Endothelial cell of umbilical vein (primary cell): ENCODE data around the gene RAB11FIP3. TPM values are rescaled to one million over a fixed set of nuclear protein-coding genes. Genes with fewer than 3 reads are reported as not detected.

Experiments
- BruUV-seq: library from RNA; stranded (reverse); fragments of 400-500 nt; replicated peaks from 2 replicates; lab custom pipeline; 2021; lab: Mats Ljungman, UMichigan
- CTCF ChIA-PET: fragments of 300-600, 350-600 bp; sonication (Branson Sonifier 250); formaldehyde crosslinking; loops from one replicate; lab custom pipeline; 2021; ENCODE audit warnings: antibody characterized with exemption, inconsistent platforms; lab: Charles Lee
- POLR2A ChIA-PET: fragments of 300-600, 350-600 bp; sonication (Branson Sonifier 250); formaldehyde crosslinking; loops from one replicate; lab custom pipeline; 2021; ENCODE audit warnings: antibody characterized with exemption, inconsistent platforms; lab: Charles Lee
- DNase-seq: peaks from one replicate; pipeline ENCODE4 v3.0.0-alpha.2; 2011; ENCODE audit warnings: low read depth, low spot score
- FAIRE-seq: peaks from 2 replicates; lab custom pipeline; 2011; peaks lifted over from hg19 to GRCh38; lab: Jason Lieb, UNC
- H2AFZ ChIP-seq: 2 replicates; pipeline ENCODE4 v1.6.0; 2012; ENCODE audit warnings: low read depth, low read length, control low read depth, inconsistent platforms
- H3K27ac ChIP-seq: 2 replicates; pipeline ENCODE4 v1.5.1; 2011; ENCODE audit warnings: low read depth, mild to moderate bottlenecking, control low read depth, low read length, moderate library complexity; ENCODE audit not compliant: insufficient read depth
- H3K27me3 ChIP-seq, 2 experiments: 2 replicates each; pipeline versions ENCODE4 v1.6.0 to v1.6.1; 2011; ENCODE audit warnings: low read length in 2 of 2, mixed read lengths in 1 of 2; ENCODE audit not compliant: control insufficient read depth in 2 of 2, insufficient read depth in 2 of 2
- H3K36me3 ChIP-seq, 2 experiments: 2 replicates in 1 of 2; 3 replicates in 1 of 2; pipeline ENCODE4 v1.5.1; 2011; ENCODE audit warnings: low read length in 2 of 2, mild to moderate bottlenecking in 1 of 2, moderate library complexity in 1 of 2; ENCODE audit not compliant: control insufficient read depth in 2 of 2, insufficient read depth in 2 of 2; ENCODE audit errors: extremely low read depth in 1 of 2
- H3K4me1 ChIP-seq: 3 replicates; pipeline ENCODE4 v1.5.1; 2011; ENCODE audit warnings: mild to moderate bottlenecking, low read length; ENCODE audit not compliant: control insufficient read depth, insufficient read depth; ENCODE audit errors: extremely low read depth
- H3K4me2 ChIP-seq: 2 replicates; pipeline ENCODE4 v1.6.1; 2011; ENCODE audit warnings: low read length, control low read depth, mixed read lengths; ENCODE audit not compliant: insufficient read depth
- H3K4me3 ChIP-seq, 3 experiments: fragments of 200-600 bp in 1 of 3; sonication (generic), shearing (Covaris generic) in 1 of 3; replicated peaks in 1 of 3; 2 replicates each; pipeline ENCODE4 v1.5.1; 2011 to 2016; ENCODE audit warnings: control low read depth in 3 of 3, low read length in 3 of 3, mild to moderate bottlenecking in 2 of 3, inconsistent platforms in 1 of 3, low read depth in 1 of 3, moderate library complexity in 1 of 3; ENCODE audit not compliant: insufficient read depth in 1 of 3
- H3K79me2 ChIP-seq: 2 replicates; pipeline ENCODE4 v1.6.0; 2012; ENCODE audit warnings: low read length, inconsistent platforms; ENCODE audit not compliant: control insufficient read depth, insufficient read depth
- H3K9ac ChIP-seq: replicated peaks from 2 replicates; pipeline ENCODE3; 2011; ENCODE audit warnings: low read length, control low read depth; ENCODE audit not compliant: insufficient read depth; ENCODE audit errors: extremely low read depth
- H3K9me1 ChIP-seq: replicated peaks from 3 replicates; pipeline ENCODE4 v1.6.0; 2011; ENCODE audit warnings: mild to moderate bottlenecking, low read length; ENCODE audit not compliant: control insufficient read depth, insufficient read depth; ENCODE audit errors: extremely low read depth
- H3K9me3 ChIP-seq: replicated peaks from 2 replicates; pipeline ENCODE4 v1.5.1; 2012; ENCODE audit warnings: low read length, inconsistent platforms; ENCODE audit not compliant: control insufficient read depth, insufficient read depth
- H4K20me1 ChIP-seq: replicated peaks from 2 replicates; pipeline ENCODE3; 2011; ENCODE audit warnings: mild to moderate bottlenecking, low read length; ENCODE audit not compliant: control insufficient read depth, insufficient read depth; ENCODE audit errors: extremely low read depth
- EZH2 ChIP-seq: IDR thresholded peaks from 2 replicates; pipeline ENCODE4 v1.6.1; 2012; ENCODE audit warnings: borderline replicate concordance, low read depth, mild to moderate bottlenecking, moderate library complexity, low read length, inconsistent platforms; ENCODE audit not compliant: severe bottlenecking
- FOS ChIP-seq: IDR thresholded peaks from 2 replicates; pipeline ENCODE4 v1.6.1; 2011; ENCODE audit warnings: mild to moderate bottlenecking, low read length, moderate library complexity, borderline replicate concordance; ENCODE audit not compliant: insufficient read depth
- GATA2 ChIP-seq: IDR thresholded peaks from 2 replicates; pipeline ENCODE4 v1.7.0; 2011; ENCODE audit warnings: low read depth, mild to moderate bottlenecking, moderate library complexity, mixed read lengths, low read length; ENCODE audit not compliant: insufficient read length, insufficient read depth
- JUN ChIP-seq: IDR thresholded peaks from 2 replicates; pipeline ENCODE4 v1.6.1; 2011; ENCODE audit warnings: borderline replicate concordance, low read depth; ENCODE audit not compliant: insufficient read length, insufficient read depth
- MYC ChIP-seq: IDR thresholded peaks from one replicate; pipeline ENCODE4 v1.6.1; 2011; ENCODE audit warnings: mild to moderate bottlenecking, low read depth, low read length
- POLR2A ChIP-seq: IDR thresholded peaks from 2 replicates; pipeline ENCODE4 v1.6.1; 2012; ENCODE audit warnings: low read depth, mild to moderate bottlenecking, control low read depth, low read length
- POLR2AphosphoS5 ChIP-seq: IDR thresholded peaks from 2 replicates; pipeline ENCODE4 v1.6.1; 2012; ENCODE audit warnings: low read depth, mild to moderate bottlenecking, control low read depth, low read length, moderate library complexity; ENCODE audit not compliant: insufficient read depth
- dilution Hi-C: fragments of 300-500 bp; cut with MboI; formaldehyde crosslinking; loops from one replicate; pipeline ENCODE4 v1.15.0; 2019; ENCODE audit warnings: low sequenced_read_pairs; ENCODE audit not compliant: extremely low pct_ligation_motif_present
- intact Hi-C: fragments of 100-400 bp; cut with micrococcal nuclease; formaldehyde crosslinking; loops from one replicate; pipeline ENCODE4 v1.10.0; 2022
- polyA plus RNA-seq, 4 experiments: library from polyadenylated mRNA; depleted of rRNA in 3 of 4; stranded (reverse) in 3 of 4; unstranded in 1 of 4; fragments of >200 nt; gene quantifications; 2 replicates each; pipeline versions ENCODE4 v1.2.1 to v1.2.3, GENCODE V29; 2011 to 2012; ENCODE audit warnings: missing spikeins in 1 of 4
- total RNA-seq: library from RNA; stranded (reverse); gene quantifications from 2 replicates; pipeline ENCODE4 v1.2.3, GENCODE V29; 2021
- TF ChIP-seq, protein P1 (sequence below): IDR thresholded peaks from 2 replicates; pipeline ENCODE4 v1.6.1; 2011; ENCODE audit not compliant: insufficient read depth, insufficient read length
- TF ChIP-seq, protein P2 (sequence below), 2 donors: IDR thresholded peaks; 1 replicate in 1 of 2; 2 replicates in 1 of 2; pipeline ENCODE4 v1.5.1; 2011; ENCODE audit warnings: low read length in 2 of 2, mild to moderate bottlenecking in 2 of 2, moderate library complexity in 2 of 2, control low read depth in 1 of 2, inconsistent platforms in 1 of 2, low read depth in 1 of 2; ENCODE audit not compliant: insufficient read depth in 1 of 2; ENCODE audit errors: extremely low read depth in 1 of 2

Gene RAB11FIP3
- total and polyA plus RNA-seq, 2 donors (not counting 3 experiments of a cell fraction or from before 2014, with no cell fraction given): 20.5 to 75.9 TPM

DNA sequence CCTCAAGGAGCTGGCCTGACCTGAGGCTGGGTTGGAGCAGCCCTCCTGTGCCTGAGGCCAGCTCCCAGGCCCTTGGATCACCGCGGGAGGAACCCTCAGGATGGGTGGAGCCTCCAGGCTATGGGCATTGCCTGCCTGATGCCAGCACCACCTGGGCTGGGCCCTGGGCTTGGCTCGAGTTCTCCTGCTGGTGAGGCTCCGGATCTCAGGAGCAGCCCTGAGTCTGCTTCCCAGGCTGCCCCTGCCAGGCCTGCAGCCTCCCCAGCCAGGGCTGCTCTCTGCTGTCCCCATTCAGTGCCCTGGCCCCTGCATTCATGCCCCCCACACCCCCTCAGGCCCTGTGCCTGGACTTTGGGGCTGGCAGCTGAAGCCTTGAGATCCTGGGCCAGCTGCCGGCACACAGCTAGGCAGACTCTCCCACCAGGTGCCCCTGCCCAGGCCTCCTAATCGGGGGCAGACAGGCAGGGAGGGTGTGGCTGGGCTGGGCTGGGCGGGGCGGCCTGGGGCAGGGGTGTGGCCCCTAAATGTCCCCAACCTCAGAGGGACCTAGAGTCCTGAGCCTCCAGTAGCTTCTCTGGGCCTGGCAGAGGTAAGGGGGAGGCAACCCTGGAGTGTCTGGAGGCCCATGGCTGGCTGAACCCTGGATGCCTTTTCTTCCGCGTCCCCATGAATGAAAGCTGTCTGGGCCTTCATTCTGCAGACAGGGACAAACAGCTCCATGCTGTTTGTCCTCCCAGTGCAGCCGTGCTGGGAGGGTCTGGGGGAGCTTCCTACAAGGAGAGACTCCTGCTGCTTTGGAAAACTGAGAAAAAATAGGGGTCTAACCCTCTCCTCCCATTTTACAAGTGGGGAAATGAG, 143.2 kb downstream of the RAB11FIP3 start:
- POLR2A ChIA-PET: interaction anchor here (0.5 kb wide), 1 partner anchor 19 kb away, joined by 4 read pairs; no protein-coding TSS in a partner anchor
- DNase-seq (no peak), FAIRE-seq (peak; percentile 8)
- Histone ChIP-seq H3K79me2 (peaks cover 13% of the 10 kb centered on the region), H2AFZ (peak overlapping the region; percentile 96), H3K9ac (no peak overlapping the region), H3K36me3 (no peaks in the 10 kb centered on the region), H3K9me1 (no peaks in the 10 kb centered on the region), H4K20me1 (no peaks in the 10 kb centered on the region), H3K9me3 (no peaks in the 10 kb centered on the region), H3K27me3 (no peaks in the 10 kb centered on the region), H3K4me1 (peaks cover 24% of the 10 kb centered on the region), H3K4me3 (no peak overlapping the region), H3K4me2 (no peak overlapping the region), H3K27ac (no peak overlapping the region)
- intact Hi-C loops: loop anchor here (5.0 kb wide), 1 partner anchor 41 kb away; the partner anchor contains the start of gene CAPN15
- CTCF ChIA-PET: interaction anchor here (1.0 to 1.1 kb wide), 2 partner anchors 15 to 41 kb away, joined by 3 read pairs; partner anchors contain the start of gene CAPN15
- dilution Hi-C loops: no loop called here
- TF ChIP-seq MYC: no peak
- TF ChIP-seq, protein P1, sequence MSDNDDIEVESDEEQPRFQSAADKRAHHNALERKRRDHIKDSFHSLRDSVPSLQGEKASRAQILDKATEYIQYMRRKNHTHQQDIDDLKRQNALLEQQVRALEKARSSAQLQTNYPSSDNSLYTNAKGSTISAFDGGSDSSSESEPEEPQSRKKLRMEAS: no peak
- TF ChIP-seq, protein P2, sequence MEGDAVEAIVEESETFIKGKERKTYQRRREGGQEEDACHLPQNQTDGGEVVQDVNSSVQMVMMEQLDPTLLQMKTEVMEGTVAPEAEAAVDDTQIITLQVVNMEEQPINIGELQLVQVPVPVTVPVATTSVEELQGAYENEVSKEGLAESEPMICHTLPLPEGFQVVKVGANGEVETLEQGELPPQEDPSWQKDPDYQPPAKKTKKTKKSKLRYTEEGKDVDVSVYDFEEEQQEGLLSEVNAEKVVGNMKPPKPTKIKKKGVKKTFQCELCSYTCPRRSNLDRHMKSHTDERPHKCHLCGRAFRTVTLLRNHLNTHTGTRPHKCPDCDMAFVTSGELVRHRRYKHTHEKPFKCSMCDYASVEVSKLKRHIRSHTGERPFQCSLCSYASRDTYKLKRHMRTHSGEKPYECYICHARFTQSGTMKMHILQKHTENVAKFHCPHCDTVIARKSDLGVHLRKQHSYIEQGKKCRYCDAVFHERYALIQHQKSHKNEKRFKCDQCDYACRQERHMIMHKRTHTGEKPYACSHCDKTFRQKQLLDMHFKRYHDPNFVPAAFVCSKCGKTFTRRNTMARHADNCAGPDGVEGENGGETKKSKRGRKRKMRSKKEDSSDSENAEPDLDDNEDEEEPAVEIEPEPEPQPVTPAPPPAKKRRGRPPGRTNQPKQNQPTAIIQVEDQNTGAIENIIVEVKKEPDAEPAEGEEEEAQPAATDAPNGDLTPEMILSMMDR (IDR thresholded peaks at IDR 0.05; ENCODE audit: extremely low read depth in 1 of 2, insufficient read depth in 1 of 2, low read depth in 1 of 2, low read length in 2 of 2): no peak
- TF ChIP-seq POLR2AphosphoS5: no peak
- no peak for TF ChIP-seq POLR2A
- no peak for TF ChIP-seq FOS
- no peak for TF ChIP-seq EZH2
- no peak for TF ChIP-seq GATA2
- TF ChIP-seq JUN: no peak
- BruUV-seq: no TSS peak
